ENCODE results near the gene SIPA1L3.

SIPA1L3 gene

DNA sequence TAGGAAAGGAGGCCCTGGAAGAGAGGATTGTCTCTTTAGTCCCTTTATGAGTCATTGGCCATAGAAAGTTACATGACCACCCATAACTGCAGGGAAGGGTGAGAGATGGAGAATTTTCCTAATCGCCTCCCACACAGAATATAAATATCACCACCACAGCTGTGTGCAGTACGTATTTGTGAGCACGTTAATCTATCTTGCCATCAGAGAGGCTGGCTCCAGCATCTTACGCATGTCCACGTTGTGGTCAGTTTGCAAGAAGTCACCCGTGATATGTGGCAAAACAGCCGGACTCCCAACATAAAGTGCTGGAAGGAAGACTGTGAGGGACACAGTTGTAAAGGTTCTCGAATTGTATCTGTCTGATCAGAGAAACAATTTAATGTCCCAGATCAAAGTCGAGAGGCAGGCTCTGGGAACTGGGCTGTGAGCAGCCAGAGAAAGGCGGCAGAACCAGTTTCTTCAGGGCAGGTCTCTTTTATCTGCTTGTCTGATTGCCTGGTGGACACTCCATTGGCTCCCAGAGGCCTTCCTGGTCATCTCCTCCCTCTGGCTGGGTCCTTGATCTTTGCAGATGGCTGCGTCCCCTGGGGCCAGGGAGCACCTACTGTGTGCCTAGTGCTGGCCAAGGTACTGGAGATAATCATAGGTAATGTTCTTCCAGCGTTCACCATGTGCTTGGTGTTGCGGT, 74.9 kb downstream of the SIPA1L3 start:
- H3K9ac ChIP-seq (ENCODE audit: low read length): no peak overlapping the region
- no peaks in the 10 kb centered on the region for H3K27me3 ChIP-seq (ENCODE audit: insufficient read depth, low read length, poor library complexity)
- H2BK5ac ChIP-seq (ENCODE audit: low read length): no peak overlapping the region
- no peak overlapping the region for H2AK5ac ChIP-seq (ENCODE audit: low read length)
- WGBS (ENCODE audit: extremely low coverage, insufficient coverage, low lambda C conversion rate): no CpG with 5 or more reads among the region's 13 CpGs
- no peak overlapping the region for H4K5ac ChIP-seq (ENCODE audit: low read length)
- H2BK120ac ChIP-seq (ENCODE audit: low read depth, low read length): no peak overlapping the region
- H4K8ac ChIP-seq (ENCODE audit: low read depth, low read length): no peak overlapping the region
- no peak overlapping the region for H3K4me2 ChIP-seq (ENCODE audit: low read length)
- H3K23ac ChIP-seq (ENCODE audit: low read length): no peak overlapping the region
- no peaks in the 10 kb centered on the region for H3K79me2 ChIP-seq (ENCODE audit: control insufficient read depth, insufficient read depth, low read length)
- no peak overlapping the region for H3K4ac ChIP-seq (ENCODE audit: low read depth, low read length)
- DNase-seq: no peak
- H3K18ac ChIP-seq (ENCODE audit: low read length): no peak overlapping the region
- no peak overlapping the region for H3K27ac ChIP-seq (ENCODE audit: low read depth, low read length)
- H3K4me3 ChIP-seq (ENCODE audit: low read length): no peak overlapping the region
- H3K4me1 ChIP-seq (ENCODE audit: control insufficient read depth, low read depth, low read length): no peaks in the 10 kb centered on the region
- no peaks in the 10 kb centered on the region for H3K36me3 ChIP-seq (ENCODE audit: control insufficient read depth, insufficient read depth, low read length)
- no peak overlapping the region for H2BK15ac ChIP-seq (replicated peaks; ENCODE audit: low read depth)
- H3K56ac ChIP-seq (ENCODE audit: low read length): no peak overlapping the region
- peaks cover 6% of the 10 kb centered on the region for H3K79me1 ChIP-seq (ENCODE audit: low read length)

GRCh38 chr19:37982655-37983054, 75.6 kb downstream of the SIPA1L3 start:
- H4K8ac ChIP-seq (ENCODE audit: low read depth, low read length): no peak overlapping the region
- H3K18ac ChIP-seq (ENCODE audit: low read length): no peak overlapping the region
- H3K4me2 ChIP-seq (ENCODE audit: low read length): no peak overlapping the region
- H3K27ac ChIP-seq (ENCODE audit: low read depth, low read length): no peak overlapping the region
- peaks cover 6% of the 10 kb centered on the region for H3K79me1 ChIP-seq (ENCODE audit: low read length)
- H3K4me3 ChIP-seq (ENCODE audit: low read length): no peak overlapping the region
- no peak overlapping the region for H2BK120ac ChIP-seq (ENCODE audit: low read depth, low read length)
- H2BK5ac ChIP-seq (ENCODE audit: low read length): no peak overlapping the region
- H3K4ac ChIP-seq (ENCODE audit: low read depth, low read length): no peak overlapping the region
- no peaks in the 10 kb centered on the region for H3K4me1 ChIP-seq (ENCODE audit: control insufficient read depth, low read depth, low read length)
- H2AK5ac ChIP-seq (ENCODE audit: low read length): no peak overlapping the region
- no peaks in the 10 kb centered on the region for H3K27me3 ChIP-seq (ENCODE audit: insufficient read depth, low read length, poor library complexity)
- H3K36me3 ChIP-seq (ENCODE audit: control insufficient read depth, insufficient read depth, low read length): no peaks in the 10 kb centered on the region
- H3K9ac ChIP-seq (ENCODE audit: low read length): no peak overlapping the region
- WGBS (ENCODE audit: extremely low coverage, insufficient coverage, low lambda C conversion rate): no CpG with 5 or more reads among the region's 5 CpGs
- no peaks in the 10 kb centered on the region for H3K79me2 ChIP-seq (ENCODE audit: control insufficient read depth, insufficient read depth, low read length)
- no peak overlapping the region for H3K56ac ChIP-seq (ENCODE audit: low read length)
- H3K23ac ChIP-seq (ENCODE audit: low read length): no peak overlapping the region
- no peak for DNase-seq
- H2BK15ac ChIP-seq (replicated peaks; ENCODE audit: low read depth): no peak overlapping the region
- H4K5ac ChIP-seq (ENCODE audit: low read length): no peak overlapping the region

DNA sequence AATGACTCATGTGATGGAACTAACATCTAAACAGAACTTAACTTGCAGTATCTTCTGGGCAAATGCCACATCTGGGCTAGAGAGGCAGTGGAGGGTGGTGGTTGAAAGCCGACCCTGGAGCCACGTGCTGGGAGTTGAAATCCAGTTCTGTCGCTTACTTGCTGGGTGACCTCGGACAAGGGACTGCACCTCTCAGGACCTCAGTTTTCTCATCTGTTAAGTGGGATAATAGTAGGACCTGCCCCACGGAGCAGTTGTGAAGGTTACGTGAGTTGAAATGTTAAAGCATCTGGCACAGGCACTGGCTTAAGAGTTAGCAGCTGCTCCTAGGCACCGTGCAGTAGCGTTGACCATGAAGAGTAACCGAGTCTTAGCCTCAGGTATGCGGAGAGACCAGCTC, 76.1 kb downstream of the SIPA1L3 start:
- DNase-seq: no peak
- no peak overlapping the region for H2BK15ac ChIP-seq (replicated peaks; ENCODE audit: low read depth)
- H3K27ac ChIP-seq (ENCODE audit: low read depth, low read length): no peak overlapping the region
- H3K4me2 ChIP-seq (ENCODE audit: low read length): no peak overlapping the region
- no CpG with 5 or more reads among the region's 10 CpGs for WGBS (ENCODE audit: extremely low coverage, insufficient coverage, low lambda C conversion rate)
- peaks cover 6% of the 10 kb centered on the region for H3K79me1 ChIP-seq (ENCODE audit: low read length)
- H3K79me2 ChIP-seq (ENCODE audit: control insufficient read depth, insufficient read depth, low read length): no peaks in the 10 kb centered on the region
- no peak overlapping the region for H4K5ac ChIP-seq (ENCODE audit: low read length)
- H4K8ac ChIP-seq (ENCODE audit: low read depth, low read length): no peak overlapping the region
- no peak overlapping the region for H3K56ac ChIP-seq (ENCODE audit: low read length)
- H2BK120ac ChIP-seq (ENCODE audit: low read depth, low read length): no peak overlapping the region
- H3K9ac ChIP-seq (ENCODE audit: low read length): no peak overlapping the region
- H3K36me3 ChIP-seq (ENCODE audit: control insufficient read depth, insufficient read depth, low read length): no peaks in the 10 kb centered on the region
- no peak overlapping the region for H3K23ac ChIP-seq (ENCODE audit: low read length)
- no peak overlapping the region for H3K4me3 ChIP-seq (ENCODE audit: low read length)
- no peak overlapping the region for H3K18ac ChIP-seq (ENCODE audit: low read length)
- H3K4ac ChIP-seq (ENCODE audit: low read depth, low read length): no peak overlapping the region
- H2BK5ac ChIP-seq (ENCODE audit: low read length): no peak overlapping the region
- H3K27me3 ChIP-seq (ENCODE audit: insufficient read depth, low read length, poor library complexity): no peaks in the 10 kb centered on the region
- no peaks in the 10 kb centered on the region for H3K4me1 ChIP-seq (ENCODE audit: control insufficient read depth, low read depth, low read length)
- H2AK5ac ChIP-seq (ENCODE audit: low read length): no peak overlapping the region

DNA sequence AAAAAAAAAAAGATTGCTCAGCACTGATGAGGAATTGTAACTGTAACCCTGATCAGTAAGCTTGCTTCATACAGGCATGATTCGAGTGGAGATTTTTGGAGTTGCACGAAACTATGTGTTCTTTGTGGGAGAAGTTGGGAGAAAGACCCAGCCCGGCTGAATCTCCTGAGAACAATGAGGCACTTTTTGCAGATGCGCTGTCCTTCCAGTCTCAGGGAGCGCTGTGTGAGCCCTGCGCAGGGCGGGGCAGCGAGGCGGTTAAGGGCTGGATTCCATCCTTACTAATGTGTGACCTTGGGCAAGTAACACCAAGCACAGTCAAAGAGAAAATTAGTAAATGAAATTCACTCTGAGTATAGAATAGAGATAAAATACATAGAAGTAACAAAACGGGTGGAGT, 76.9 kb downstream of the SIPA1L3 start:
- H3K4ac ChIP-seq (ENCODE audit: low read depth, low read length): no peak overlapping the region
- no peak overlapping the region for H2BK120ac ChIP-seq (ENCODE audit: low read depth, low read length)
- H2AK5ac ChIP-seq (ENCODE audit: low read length): no peak overlapping the region
- H3K4me3 ChIP-seq (ENCODE audit: low read length): no peak overlapping the region
- H2BK5ac ChIP-seq (ENCODE audit: low read length): no peak overlapping the region
- H4K8ac ChIP-seq (ENCODE audit: low read depth, low read length): no peak overlapping the region
- H3K79me2 ChIP-seq (ENCODE audit: control insufficient read depth, insufficient read depth, low read length): no peaks in the 10 kb centered on the region
- no peak overlapping the region for H3K9ac ChIP-seq (ENCODE audit: low read length)
- no peaks in the 10 kb centered on the region for H3K36me3 ChIP-seq (ENCODE audit: control insufficient read depth, insufficient read depth, low read length)
- no peak overlapping the region for H3K23ac ChIP-seq (ENCODE audit: low read length)
- H3K56ac ChIP-seq (ENCODE audit: low read length): no peak overlapping the region
- H3K4me1 ChIP-seq (ENCODE audit: control insufficient read depth, low read depth, low read length): peaks cover under 1% of the 10 kb centered on the region
- peaks cover 6% of the 10 kb centered on the region for H3K79me1 ChIP-seq (ENCODE audit: low read length)
- no peaks in the 10 kb centered on the region for H3K27me3 ChIP-seq (ENCODE audit: insufficient read depth, low read length, poor library complexity)
- H3K18ac ChIP-seq (ENCODE audit: low read length): no peak overlapping the region
- no peak overlapping the region for H3K27ac ChIP-seq (ENCODE audit: low read depth, low read length)
- no CpG with 5 or more reads among the region's 10 CpGs for WGBS (ENCODE audit: extremely low coverage, insufficient coverage, low lambda C conversion rate)
- no peak overlapping the region for H2BK15ac ChIP-seq (replicated peaks; ENCODE audit: low read depth)
- no peak overlapping the region for H4K5ac ChIP-seq (ENCODE audit: low read length)
- no peak for DNase-seq
- H3K4me2 ChIP-seq (ENCODE audit: low read length): no peak overlapping the region

DNA sequence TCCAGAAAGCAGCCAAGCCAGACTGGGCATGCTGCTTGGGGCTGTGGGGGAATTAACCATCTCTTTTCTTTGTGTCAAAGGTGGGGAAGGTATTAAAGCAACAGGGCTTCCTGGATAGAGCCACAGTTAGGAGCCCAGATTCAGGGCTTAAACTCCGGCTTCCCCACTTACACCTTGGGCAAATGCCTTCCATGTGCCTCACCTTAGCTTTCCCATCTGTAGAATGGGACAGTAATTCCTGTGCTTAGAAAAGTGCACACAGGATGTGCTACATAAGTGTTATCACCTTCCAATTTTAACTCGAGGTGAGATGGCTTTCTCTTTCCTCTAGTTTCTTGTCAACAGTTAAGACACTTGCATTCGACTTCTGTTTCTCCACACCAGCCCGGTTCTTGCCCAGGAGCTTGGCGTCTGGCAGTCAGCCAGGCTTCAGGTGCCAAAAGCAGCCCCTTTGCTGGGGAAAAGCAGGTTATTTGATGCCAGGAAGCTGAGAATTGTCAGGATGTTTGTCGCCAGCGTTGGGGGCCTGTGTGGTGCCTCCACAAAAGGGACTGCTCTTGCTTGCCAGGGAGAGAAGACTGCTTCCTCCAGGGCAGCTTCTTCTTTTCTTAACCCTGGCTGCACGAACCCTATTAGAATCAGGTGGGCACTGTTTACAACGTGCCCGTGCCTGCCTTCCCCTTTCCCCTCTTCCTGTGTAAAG, 79.2 kb downstream of the SIPA1L3 start:
- WGBS (ENCODE audit: extremely low coverage, insufficient coverage, low lambda C conversion rate): no CpG with 5 or more reads among the region's 10 CpGs

More for the DNA sequence above, 79.2 kb downstream of the SIPA1L3 start:
- H2BK120ac ChIP-seq (ENCODE audit: low read depth, low read length): no peak overlapping the region
- H3K27ac ChIP-seq (ENCODE audit: low read depth, low read length): no peak overlapping the region
- peaks cover 5% of the 10 kb centered on the region for H3K79me1 ChIP-seq (ENCODE audit: low read length)
- DNase-seq: no peak
- H2BK15ac ChIP-seq (replicated peaks; ENCODE audit: low read depth): no peak overlapping the region
- no peak overlapping the region for H2BK5ac ChIP-seq (ENCODE audit: low read length)
- H4K8ac ChIP-seq (ENCODE audit: low read depth, low read length): no peak overlapping the region
- H3K9ac ChIP-seq (ENCODE audit: low read length): no peak overlapping the region
- H3K4me3 ChIP-seq (ENCODE audit: low read length): no peak overlapping the region
- no peaks in the 10 kb centered on the region for H3K27me3 ChIP-seq (ENCODE audit: insufficient read depth, low read length, poor library complexity)
- H4K5ac ChIP-seq (ENCODE audit: low read length): no peak overlapping the region
- H3K18ac ChIP-seq (ENCODE audit: low read length): no peak overlapping the region
- no peak overlapping the region for H3K4ac ChIP-seq (ENCODE audit: low read depth, low read length)
- peak overlapping the region; percentile 38 for H3K56ac ChIP-seq (ENCODE audit: low read length)
- no peak overlapping the region for H3K4me2 ChIP-seq (ENCODE audit: low read length)
- no peaks in the 10 kb centered on the region for H3K79me2 ChIP-seq (ENCODE audit: control insufficient read depth, insufficient read depth, low read length)
- no peak overlapping the region for H3K23ac ChIP-seq (ENCODE audit: low read length)
- H2AK5ac ChIP-seq (ENCODE audit: low read length): no peak overlapping the region
- no peaks in the 10 kb centered on the region for H3K36me3 ChIP-seq (ENCODE audit: control insufficient read depth, insufficient read depth, low read length)
- peaks cover 6% of the 10 kb centered on the region for H3K4me1 ChIP-seq (ENCODE audit: control insufficient read depth, low read depth, low read length)

Data from mesendoderm (in vitro differentiated cells).